KBM-7 (cell line): ENCODE data around the gene MRPL10.

Source experiments
- DNase-seq: peaks from one replicate; pipeline ENCODE4 v3.0.0-alpha.2; 2015
- in situ Hi-C: fragments of 300-500 bp; cut with MboI; formaldehyde crosslinking; loops from 2 replicates; pipeline ENCODE4 v1.14.3; 2020; ENCODE audit warnings: low sequenced_read_pairs, low pct_unique_long_range_greater_than_20kb, mixed read lengths

Gene MRPL10

GRCh38 chr17:47820033-47820789, 11.1 kb downstream of the MRPL10 start:
- DNase-seq: no peak
- in situ Hi-C loops: no loop called here

GRCh38 chr17:47819475-47819874, 11.9 kb downstream of the MRPL10 start:
- in situ Hi-C loops: no loop called here

GRCh38 chr17:47818002-47818695, 13.2 kb downstream of the MRPL10 start:
- in situ Hi-C loops: no loop called here
- no peak for DNase-seq

More at GRCh38 chr17:47819475-47819874, 11.9 kb downstream of the MRPL10 start:
- no peak for DNase-seq

GRCh38 chr17:47816947-47817346, 14.4 kb downstream of the MRPL10 start:
- no peak for DNase-seq
- in situ Hi-C loops: no loop called here

- DNase-seq: no peak
- in situ Hi-C loops: no loop called here
Measured at GRCh38 chr17:47816111-47816735, 15.1 kb downstream of the MRPL10 start.

GRCh38 chr17:47815106-47815918, 16.0 kb downstream of the MRPL10 start:
- DNase-seq: no peak
- in situ Hi-C loops: no loop called here

GRCh38 chr17:47813512-47814031, 17.8 kb downstream of the MRPL10 start:
- in situ Hi-C loops: no loop called here
- DNase-seq: no peak

- DNase-seq: no peak
- in situ Hi-C loops: no loop called here
Measured at GRCh38 chr17:47813077-47813476, 18.3 kb downstream of the MRPL10 start.

GRCh38 chr17:47812146-47812920, 19.0 kb downstream of the MRPL10 start:
- DNase-seq: no peak
- in situ Hi-C loops: no loop called here

- in situ Hi-C loops: no loop called here
Measured at GRCh38 chr17:47811709-47812108, 19.6 kb downstream of the MRPL10 start.

GRCh38 chr17:47810901-47811635, 20.3 kb downstream of the MRPL10 start:
- DNase-seq: no peak
- in situ Hi-C loops: no loop called here

More at GRCh38 chr17:47811709-47812108, 19.6 kb downstream of the MRPL10 start:
- DNase-seq: no peak

- in situ Hi-C loops: no loop called here
- DNase-seq: no peak
Measured at GRCh38 chr17:47810200-47810821, 21.0 kb downstream of the MRPL10 start.

- in situ Hi-C loops: no loop called here
- no peak for DNase-seq
Measured at GRCh38 chr17:47808830-47809480, 22.4 kb downstream of the MRPL10 start.

- in situ Hi-C loops: no loop called here
- no peak for DNase-seq
Measured at GRCh38 chr17:47808036-47808829, 23.1 kb downstream of the MRPL10 start.

- in situ Hi-C loops: no loop called here
Measured at GRCh38 chr17:47807421-47807820, 23.9 kb downstream of the MRPL10 start.

GRCh38 chr17:47806913-47807255, 24.5 kb downstream of the MRPL10 start:
- no peak for DNase-seq
- in situ Hi-C loops: no loop called here

More at GRCh38 chr17:47807421-47807820, 23.9 kb downstream of the MRPL10 start:
- no peak for DNase-seq
